A549 (cell line): ENCODE results near the gene OR52N2. TPM values are rescaled to one million over a fixed set of nuclear protein-coding genes. Genes with fewer than 3 reads are reported as not detected.
A peak's percentile ranks its signal among the peaks of the same experiment; 100 is the strongest.

Experiments
- ATAC-seq, 2 experiments: fragments of 200-7000 bp in 1 of 2; fragments of >200 bp in 1 of 2; cut with Nextera tagmentation in 1 of 2; cut with Tn5 transposase in 1 of 2; 3 replicates each; pipeline versions ENCODE4 v1.8.0 to v1.9.1; 2018 to 2020; ENCODE audit warnings: mild to moderate bottlenecking in 1 of 2, moderate library complexity in 1 of 2
- CTCF ChIA-PET: fragments of 300-600 bp; sonication (Branson Sonifier 250); formaldehyde crosslinking; extraction: SDS; loops from one replicate; lab custom pipeline; 2021; ENCODE audit warnings: antibody characterized with exemption, inconsistent platforms; lab: Yijun Ruan, JAX
- POLR2A ChIA-PET: fragments of 350-600 bp; formaldehyde crosslinking; extraction: SDS; loops from one replicate; lab custom pipeline; 2021; ENCODE audit warnings: antibody characterized with exemption, inconsistent platforms; lab: Yijun Ruan, JAX
- DNase-seq, 2 experiments: peaks; one replicate each; pipeline versions ENCODE4 v3.0.0 to v3.0.0-alpha.2; 2011 to 2016; ENCODE audit warnings: low read depth in 1 of 2, low spot score in 1 of 2
- FAIRE-seq: peaks from 2 replicates; lab custom pipeline; 2011; peaks lifted over from hg19 to GRCh38; lab: Jason Lieb, UNC
- H3K27ac ChIP-seq, 2 experiments: fragments of >200 bp; sonication (Bioruptor Twin); formaldehyde crosslinking; 3 replicates each; pipeline ENCODE4 v1.5.1; 2016 to 2017
- H3K4me1 ChIP-seq: fragments of >200 bp; sonication (Bioruptor Twin); formaldehyde crosslinking; 3 replicates; pipeline ENCODE4 v1.6.1; 2016
- H3K4me2 ChIP-seq: fragments of >200 bp; sonication (Bioruptor Twin); formaldehyde crosslinking; 3 replicates; pipeline ENCODE4 v1.6.1; 2016
- H3K4me3 ChIP-seq: fragments of >200 bp; sonication (Bioruptor Twin); formaldehyde crosslinking; 3 replicates; pipeline ENCODE4 v1.5.1; 2016
- H3K9me3 ChIP-seq: fragments of >200 bp; sonication (Bioruptor Twin); formaldehyde crosslinking; 3 replicates; pipeline ENCODE4 v1.6.1; 2016
- ATOH8 ChIP-seq: fragments of 250-450 bp; sonication (Bioruptor Pico); IDR thresholded peaks from 2 replicates; pipeline ENCODE4 v1.5.0; 2020; ENCODE audit warnings: low read depth, mild to moderate bottlenecking, moderate library complexity
- BCL3 ChIP-seq: fragments of >200 bp; sonication (Bioruptor Twin); formaldehyde crosslinking; IDR thresholded peaks from 3 replicates; pipeline ENCODE4 v1.6.1; 2016
- BHLHE40 ChIP-seq: IDR thresholded peaks from 2 replicates; pipeline ENCODE4 v1.6.1; 2012; ENCODE audit warnings: low read depth, low read length, inconsistent platforms
- CBX2 ChIP-seq: fragments of 200-600 bp; sonication (generic); IDR thresholded peaks from 2 replicates; pipeline ENCODE4 v1.6.1; 2016; ENCODE audit warnings: low read depth, mild to moderate bottlenecking, borderline replicate concordance
- CBX8 ChIP-seq: fragments of 200-600 bp; sonication (generic); IDR thresholded peaks from 2 replicates; pipeline ENCODE4 v1.6.1; 2016
- CEBPB ChIP-seq, 2 experiments: fragments of >200 bp in 1 of 2; sonication (Bioruptor Twin) in 1 of 2; formaldehyde crosslinking in 1 of 2; IDR thresholded peaks; 2 replicates each; pipeline ENCODE4 v1.6.1; 2012 to 2016
- CTCF ChIP-seq: fragments of >200 bp; sonication (Bioruptor Twin); formaldehyde crosslinking; IDR thresholded peaks from 3 replicates; pipeline ENCODE4 v1.5.1; 2016
- ELK1 ChIP-seq: fragments of 150-350 bp; IDR thresholded peaks from 2 replicates; pipeline ENCODE4 v1.6.1; 2014; ENCODE audit warnings: low read depth, mild to moderate bottlenecking, low read length
- FOXS1 ChIP-seq: fragments of 250-450 bp; sonication (Bioruptor Pico); IDR thresholded peaks from 2 replicates; pipeline ENCODE4 v1.5.0; 2020; ENCODE audit warnings: mild to moderate bottlenecking, moderate library complexity
- HES2 ChIP-seq: fragments of >200 bp; sonication (Bioruptor Twin); formaldehyde crosslinking; IDR thresholded peaks from 2 replicates; pipeline ENCODE4 v1.6.1; 2016
- HEYL ChIP-seq: fragments of 250-450 bp; sonication (Bioruptor Pico); IDR thresholded peaks from 2 replicates; pipeline ENCODE4 v1.8.0; 2021; ENCODE audit warnings: mild to moderate bottlenecking, moderate library complexity
- HOXA7 ChIP-seq: fragments of 250-450 bp; sonication (Bioruptor Pico); IDR thresholded peaks from 2 replicates; pipeline ENCODE4 v1.5.0; 2020; ENCODE audit warnings: mild to moderate bottlenecking, moderate library complexity
- HOXB13 ChIP-seq: fragments of 250-450 bp; sonication (Bioruptor Pico); IDR thresholded peaks from 2 replicates; pipeline ENCODE4 v1.5.0; 2020; ENCODE audit warnings: low read depth, mild to moderate bottlenecking, moderate library complexity
- HOXB5 ChIP-seq: fragments of 250-450 bp; sonication (Bioruptor Pico); IDR thresholded peaks from 2 replicates; pipeline ENCODE4 v1.5.0; 2020; ENCODE audit warnings: mild to moderate bottlenecking, moderate library complexity
- JUN ChIP-seq, 2 experiments: fragments of >200 bp; sonication (Bioruptor Twin); formaldehyde crosslinking; IDR thresholded peaks; 2 replicates in 1 of 2; 3 replicates in 1 of 2; pipeline ENCODE4 v1.6.1; 2016 to 2017
- KDM1A ChIP-seq: fragments of 200-600 bp; sonication (generic); IDR thresholded peaks from 2 replicates; pipeline ENCODE4 v1.6.1; 2016; ENCODE audit warnings: low read depth, mild to moderate bottlenecking
- MYC ChIP-seq: IDR thresholded peaks from 2 replicates; pipeline ENCODE4 v1.6.1; 2012; ENCODE audit warnings: mild to moderate bottlenecking, inconsistent platforms, low read length, improper control_type of control experiment, borderline replicate concordance
- NFE2L2 ChIP-seq: fragments of 150-350 bp; conservative IDR thresholded peaks from 2 replicates; pipeline ENCODE4 v1.6.1; 2014; ENCODE audit warnings: low read length
- PBX3 ChIP-seq: IDR thresholded peaks from 2 replicates; pipeline ENCODE4 v1.6.1; 2012
- POLR2A ChIP-seq: IDR thresholded peaks from 2 replicates; pipeline ENCODE4 v1.6.1; 2012; ENCODE audit warnings: mild to moderate bottlenecking, low read length
- RAD21 ChIP-seq, 2 experiments: fragments of >200 bp in 1 of 2; sonication (Bioruptor Twin) in 1 of 2; formaldehyde crosslinking in 1 of 2; IDR thresholded peaks in 1 of 2; conservative IDR thresholded peaks in 1 of 2; 2 replicates in 1 of 2; 3 replicates in 1 of 2; pipeline ENCODE4 v1.6.1; 2012 to 2018; ENCODE audit warnings: inconsistent platforms in 1 of 2
- RARB ChIP-seq: fragments of 250-450 bp; sonication (Bioruptor Pico); IDR thresholded peaks from 2 replicates; pipeline ENCODE4 v1.8.0; 2021; ENCODE audit warnings: mild to moderate bottlenecking, moderate library complexity
- RFX5 ChIP-seq: fragments of 450-650 bp; IDR thresholded peaks from 2 replicates; pipeline ENCODE4 v1.7.1; 2014; ENCODE audit warnings: antibody characterized with exemption, mild to moderate bottlenecking, moderate library complexity
- RNF2 ChIP-seq: fragments of 200-600 bp; sonication (generic); IDR thresholded peaks from 2 replicates; pipeline ENCODE4 v1.6.1; 2016; ENCODE audit warnings: low read depth, mild to moderate bottlenecking, antibody characterized with exemption, moderate library complexity, borderline replicate concordance
- SMC3 ChIP-seq: fragments of >200 bp; sonication (Bioruptor Twin); formaldehyde crosslinking; IDR thresholded peaks from 3 replicates; pipeline ENCODE4 v1.6.1; 2018; ENCODE audit warnings: inconsistent platforms
- SREBF2 ChIP-seq: fragments of 450-650 bp; IDR thresholded peaks from 2 replicates; pipeline ENCODE4 v1.6.1; 2014; ENCODE audit warnings: mild to moderate bottlenecking, moderate library complexity
- TFCP2L1 ChIP-seq: fragments of 250-450 bp; sonication (Bioruptor Pico); IDR thresholded peaks from 2 replicates; pipeline ENCODE4 v1.5.0; 2021; ENCODE audit warnings: mild to moderate bottlenecking
- ZC3H11A ChIP-seq: fragments of 450-650 bp; IDR thresholded peaks from 2 replicates; pipeline ENCODE4 v1.6.1; 2014; ENCODE audit warnings: antibody characterized with exemption, mild to moderate bottlenecking
- ZFP36 ChIP-seq: fragments of 450-650 bp; IDR thresholded peaks from 2 replicates; pipeline ENCODE4 v1.6.1; 2014; ENCODE audit warnings: borderline replicate concordance; ENCODE audit not compliant: partially characterized antibody
- ZSCAN20 ChIP-seq: fragments of 250-450 bp; sonication (Bioruptor Pico); IDR thresholded peaks from 2 replicates; pipeline ENCODE4 v1.8.0; 2022; ENCODE audit warnings: mild to moderate bottlenecking, moderate library complexity
- WGBS: methylation state at CpG from one replicate; pipeline ENCODE4 v1.1.6; 2017; ENCODE audit errors: missing lambda C conversion rate; 5-methylcytosine and 5-hydroxymethylcytosine counted together
- polyA plus RNA-seq, 4 experiments: library from polyadenylated mRNA; depleted of rRNA in 3 of 4; stranded (reverse); fragments of >200 nt; fragmentation: RNase III in 1 of 4; extraction: RNeasy Plus Mini Kit Qiagen cat#74134 plus additional on column Dnase treatment in 1 of 4; gene quantifications; 2 replicates in 3 of 4; 3 replicates in 1 of 4; pipeline ENCODE4 v1.2.3, GENCODE V29; 2011 to 2017

OR52N2 gene
- polyA plus RNA-seq, 2 of the 4 experiments (the other 2 are of a cell fraction): not detected

- ChIA-PET POLR2A (no interaction called here), CTCF (interaction anchor here (0.6 to 1.6 kb wide), 10 partner anchors 13 to 605 kb away, joined by 3 to 6 read pairs (median 3); partner anchors contain the start of genes OR52N5, OR56B1 and TRIM5)
- FAIRE-seq (no peak), DNase-seq (no peak), ATAC-seq (peak; percentile 23 to 51; a peak in 4 of 6 replicates)
- Histone ChIP-seq H3K4me2 (peak overlapping the region; percentile 92), H3K4me3 (peak overlapping the region; percentile 45), H3K27ac (peak overlapping the region in 1 of 2 experiments; percentile 39; a peak in 2 of 6 replicates), H3K4me1 (no peaks in the 10 kb centered on the region), H3K9me3 (no peaks in the 10 kb centered on the region)
- TF ChIP-seq BCL3 (no peak), ZSCAN20 (no peak), CTCF (no peak), HES2 (no peak), POLR2A (no peak), CBX8 (no peak), HOXA7 (CRISPR knock-in tag) (no peak), RFX5 (no peak), ELK1 (no peak), HEYL (CRISPR knock-in tag) (no peak), JUN (IDR thresholded peaks at IDR 0.05) (no peak), CBX2 (no peak), ATOH8 (CRISPR knock-in tag) (no peak), RNF2 (no peak), MYC (no peak), FOXS1 (CRISPR knock-in tag) (no peak), TFCP2L1 (CRISPR knock-in tag) (no peak), SREBF2 (no peak), HOXB13 (no peak), RAD21 (conservative IDR thresholded peaks at IDR 0.05 in 1 of 2, IDR thresholded peaks at IDR 0.05 in 1 of 2) (no peak)
- 18% methylated on average over 5 of the region's 5 CpGs for WGBS
Measured at GRCh38 chr11:5809122-5809519, 397 bp downstream of the OR52N2 start.

- no peak for FAIRE-seq
- Histone ChIP-seq H3K27ac (no peak overlapping the region), H3K4me2 (no peak overlapping the region), H3K9me3 (no peaks in the 10 kb centered on the region), H3K4me1 (no peaks in the 10 kb centered on the region), H3K4me3 (no peak overlapping the region)
- no peak for ATAC-seq
- CTCF ChIA-PET: interaction anchor here (0.6 to 1.8 kb wide), 11 partner anchors 22 to 606 kb away, joined by 3 to 7 read pairs (median 3); partner anchors contain the start of genes OR52N5, OR56B1 and TRIM5
- no peak for DNase-seq
- POLR2A ChIA-PET: no interaction called here
- WGBS: 56% methylated on average over 6 of the region's 6 CpGs
- TF ChIP-seq FOXS1 (CRISPR knock-in tag) (no peak), ZFP36 (no peak), CEBPB (IDR thresholded peaks at IDR 0.05) (no peak), ZC3H11A (no peak), HOXA7 (CRISPR knock-in tag) (no peak), HOXB13 (no peak), HOXB5 (no peak), RFX5 (no peak), POLR2A (no peak), SMC3 (no peak), PBX3 (no peak), KDM1A (no peak), RARB (CRISPR knock-in tag) (no peak), NFE2L2 (no peak), TFCP2L1 (CRISPR knock-in tag) (no peak), ZSCAN20 (no peak), BHLHE40 (no peak)
Measured at GRCh38 chr11:5809905-5810795, 1.4 kb downstream of the OR52N2 start.
